HG03457 (cell line): ENCODE data around the gene GARIN3.

ENCODE experiments used
- ATAC-seq: cut with Tn5 transposase; IDR thresholded peaks from one replicate; pipeline ENCODE4 v1.9.1; 2021; ENCODE audit warnings: moderate number of reproducible peaks; ENCODE audit not compliant: unreplicated experiment

The GARIN3 gene

DNA sequence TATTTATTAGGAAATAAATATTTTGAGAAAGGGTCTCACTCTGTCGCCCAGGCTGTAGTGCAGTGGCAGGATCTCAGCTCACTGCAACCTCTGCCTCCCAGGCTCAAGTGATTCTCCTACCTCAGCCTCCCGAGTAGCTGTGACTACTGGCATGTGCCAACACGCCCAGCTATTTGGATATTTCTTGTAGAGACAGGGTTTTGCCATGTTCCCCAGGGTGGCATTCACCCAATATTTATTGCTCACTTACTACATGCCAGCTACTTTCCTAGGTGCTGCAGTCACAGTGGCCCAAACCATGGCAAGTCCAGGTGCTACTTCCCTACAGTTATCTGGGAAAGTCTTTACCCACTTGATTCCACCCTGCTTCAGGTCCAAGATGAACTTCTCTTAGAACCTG is 15.1 kb downstream of the GARIN3 start:
- no peak for ATAC-seq

DNA sequence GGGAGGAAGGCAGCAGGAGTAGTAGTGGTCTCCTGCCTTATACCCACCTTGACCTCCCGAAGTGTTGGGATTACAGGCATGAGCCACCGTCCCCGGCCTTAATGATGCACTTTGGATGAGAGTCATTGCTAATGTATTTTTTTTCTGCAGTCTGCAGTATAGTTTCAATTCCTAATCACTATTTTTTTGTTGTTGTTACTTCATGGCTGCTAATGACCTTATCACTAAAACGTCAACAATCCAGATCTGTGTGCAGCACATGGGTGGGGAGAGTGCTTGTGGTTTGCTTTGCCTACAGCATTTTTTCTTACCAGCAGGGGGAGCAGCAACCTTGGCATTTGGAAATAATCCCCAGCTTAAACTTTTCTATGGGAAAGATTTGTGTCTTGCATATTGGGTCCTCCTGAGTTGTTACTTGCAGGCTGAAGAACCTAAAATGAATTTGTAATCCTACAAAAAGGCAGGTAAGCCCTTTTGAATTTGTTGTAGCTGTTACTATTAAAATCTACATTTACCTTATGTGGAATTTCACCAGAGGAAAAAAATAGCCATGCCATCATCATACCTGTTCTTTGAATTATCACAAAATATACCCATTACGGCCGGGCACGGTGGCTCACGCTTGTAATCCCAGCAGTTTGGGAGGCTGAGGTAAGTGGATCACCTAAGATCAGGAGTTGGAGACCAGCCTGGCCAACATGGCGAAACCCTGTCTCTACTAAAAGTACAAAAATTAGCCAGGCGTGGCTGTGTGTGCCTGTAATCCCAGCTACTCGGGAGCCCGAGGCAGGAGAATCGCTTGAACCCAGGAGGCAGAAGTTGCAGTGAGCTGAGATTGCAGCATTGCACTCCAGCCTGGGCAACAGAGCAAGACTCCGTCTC is 17.1 kb downstream of the GARIN3 start:
- ATAC-seq: no peak

DNA sequence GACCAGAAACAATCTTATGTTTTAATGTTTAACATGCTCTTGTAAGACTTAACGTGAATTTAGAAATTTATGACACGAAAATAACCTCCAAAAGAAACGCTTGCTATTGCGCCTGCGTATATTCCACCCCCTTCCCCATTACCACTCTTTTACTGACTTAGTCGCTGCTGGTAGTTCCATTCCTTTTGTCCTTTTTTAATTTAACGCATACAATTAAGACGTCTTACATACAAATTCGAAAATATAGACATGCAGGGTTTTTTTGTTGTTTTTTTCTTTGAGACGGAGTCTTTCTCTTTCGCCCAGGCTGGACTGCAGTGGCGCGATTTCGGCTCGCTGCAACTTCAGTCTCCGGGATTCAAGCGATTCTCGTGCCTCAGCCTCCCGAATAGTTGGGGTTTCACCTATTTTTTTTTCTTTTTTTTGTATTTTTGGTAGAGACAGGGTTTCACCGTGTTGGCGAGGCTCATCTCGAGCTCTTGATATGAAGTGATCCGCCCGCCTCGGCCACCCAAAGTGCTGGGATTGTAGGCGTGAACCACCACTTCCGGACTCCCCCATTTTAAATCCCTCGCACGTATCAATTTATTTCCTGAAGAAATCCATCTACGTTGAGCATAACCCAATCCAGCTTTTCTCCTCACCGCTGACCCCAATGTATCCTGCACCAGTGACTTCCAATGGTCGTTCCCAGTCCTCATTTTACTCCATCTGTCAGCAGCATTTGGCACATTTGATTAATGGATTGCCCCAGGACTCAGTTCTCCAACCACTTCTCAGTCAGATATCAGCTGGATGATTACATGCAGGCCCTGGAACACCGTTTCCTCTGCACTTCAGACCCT is 22.7 kb downstream of the GARIN3 start:
- ATAC-seq: peak; percentile 26

DNA sequence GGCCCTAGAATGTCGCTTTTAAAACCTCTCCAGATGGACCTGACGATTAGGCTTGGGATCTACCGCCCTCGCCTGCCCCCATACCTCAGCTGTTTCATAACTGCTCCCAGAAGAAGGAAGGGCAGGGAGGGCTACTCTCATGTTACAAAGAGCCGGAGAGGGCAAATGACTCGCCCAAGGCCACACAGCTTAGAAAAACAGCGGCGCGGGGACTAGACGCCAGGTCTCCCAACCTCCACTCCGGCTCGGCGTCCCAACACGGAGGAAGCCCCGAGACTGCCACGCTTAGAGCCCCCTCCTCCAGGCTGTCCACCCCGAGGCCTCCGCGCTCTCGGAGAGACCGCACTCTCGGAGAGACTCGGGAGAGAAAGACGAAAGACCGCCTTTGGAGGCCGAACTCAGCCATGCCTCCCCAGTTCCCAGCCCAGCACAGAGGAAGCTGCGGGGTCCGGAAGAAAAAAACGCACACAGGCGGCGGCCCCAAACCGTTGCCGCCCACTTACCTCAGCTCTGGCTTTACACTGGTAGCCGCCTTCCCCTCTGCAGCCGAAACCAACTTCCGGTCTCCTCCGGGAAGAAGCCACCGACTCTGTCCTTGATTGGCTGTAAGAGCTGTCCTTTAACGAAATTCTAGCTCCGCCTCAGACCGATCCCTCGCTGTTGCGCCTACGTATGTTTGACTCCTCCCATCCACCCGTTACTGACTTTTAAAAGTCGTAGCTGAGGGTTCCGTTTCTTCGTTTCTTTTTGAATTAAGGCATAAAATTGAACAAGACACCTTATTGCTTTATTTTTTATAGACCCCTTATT is 23.5 kb downstream of the GARIN3 start, which contains the start of gene MED7:
MED7 (minus strand) TSS at position 549 of the 810 bp plus-strand sequence. CDS start 3,434 bp downstream, outside the sequence.
- peak; percentile 100 for ATAC-seq

DNA sequence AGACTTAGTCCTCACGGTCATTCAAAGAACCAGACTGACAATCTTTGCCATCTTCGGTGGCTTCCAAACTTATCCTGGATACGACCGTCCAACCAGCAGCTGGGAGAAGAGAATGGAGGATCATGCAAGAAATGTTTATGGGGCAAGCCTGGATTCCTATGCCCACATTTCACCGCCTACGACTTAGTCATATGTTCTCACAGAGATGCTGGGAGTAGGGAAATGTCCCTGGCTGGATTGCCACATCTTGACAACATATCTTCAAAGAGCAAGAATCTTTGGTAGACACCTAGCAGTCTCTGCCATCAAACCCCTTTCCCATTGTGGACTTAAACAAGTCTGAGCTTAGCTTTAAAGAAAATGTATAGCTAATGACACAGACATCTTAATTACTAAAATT is 28.4 kb downstream of the GARIN3 start:
- ATAC-seq: no peak

DNA sequence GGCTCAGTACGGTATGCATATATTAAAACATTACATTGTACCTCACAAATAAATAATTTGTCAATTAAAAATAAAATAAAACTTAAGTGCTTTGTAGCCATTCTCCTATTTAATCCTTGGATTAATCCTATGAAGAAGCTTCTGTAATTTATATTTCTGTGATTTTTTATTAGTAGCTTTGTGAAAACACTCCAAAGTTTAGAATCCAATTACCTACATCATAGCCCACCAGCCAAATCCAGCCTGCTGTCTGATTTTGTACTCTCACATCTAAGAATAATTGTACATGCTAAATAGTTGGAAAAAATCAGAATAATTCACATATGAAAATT is 33.8 kb downstream of the GARIN3 start:
- ATAC-seq: no peak

DNA sequence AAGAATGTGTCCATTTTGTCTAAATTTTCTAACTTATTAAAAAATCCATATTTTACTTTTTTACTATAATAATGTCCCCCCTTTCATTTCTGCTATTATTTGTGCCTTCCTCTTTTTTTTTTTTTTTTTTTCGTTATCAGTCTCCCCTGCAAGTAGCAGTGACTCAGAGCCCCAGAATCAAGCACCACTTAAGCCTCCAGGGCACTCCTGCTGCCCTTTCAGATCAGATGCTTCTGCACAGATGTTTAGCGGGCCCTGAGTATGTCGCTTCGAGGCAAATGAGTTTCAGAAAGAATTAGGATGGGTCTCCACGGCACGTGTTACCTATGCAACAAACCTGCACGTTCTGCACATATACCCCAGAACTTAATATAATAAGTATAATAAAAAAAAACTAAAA is 35.1 kb downstream of the GARIN3 start:
- ATAC-seq: no peak

DNA sequence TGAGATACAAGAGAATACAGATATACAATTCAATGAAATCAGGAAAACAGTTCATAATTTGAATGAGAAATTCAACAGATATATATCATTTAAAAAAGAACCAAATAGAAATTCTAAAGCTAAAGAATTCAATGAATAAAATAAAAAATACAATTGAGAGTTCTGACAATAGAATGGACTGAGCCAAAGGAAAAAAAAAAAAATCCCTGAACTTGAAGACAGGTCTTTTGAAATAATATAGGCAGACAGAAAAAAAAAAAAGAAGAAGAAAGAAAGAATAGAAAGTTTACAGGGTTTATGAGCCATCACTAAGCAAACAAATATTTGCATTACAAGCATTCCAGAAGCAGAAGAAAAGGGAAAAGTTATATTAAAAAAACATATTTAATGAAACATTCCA is 44.4 kb downstream of the GARIN3 start:
- ATAC-seq: no peak

DNA sequence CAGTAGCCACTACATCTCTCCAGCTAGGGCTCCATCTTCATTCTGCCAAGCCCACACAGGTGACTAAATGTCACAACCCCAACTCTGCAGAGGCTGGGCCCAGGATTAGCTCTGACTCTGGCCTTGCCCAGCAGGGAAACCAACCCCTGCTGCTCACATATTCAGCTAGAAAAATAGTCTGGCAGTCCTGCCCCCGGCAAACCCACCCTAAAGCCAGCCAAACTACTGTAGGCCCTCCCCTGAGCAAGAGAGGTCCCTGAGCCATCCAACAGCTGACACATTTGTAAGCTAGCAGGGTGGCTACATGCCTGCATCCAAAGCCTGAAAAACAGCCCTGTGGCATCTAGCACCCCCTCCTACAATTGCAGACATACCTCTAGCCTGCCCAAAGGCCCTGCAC is 46.0 kb downstream of the GARIN3 start:
- no peak for ATAC-seq

DNA sequence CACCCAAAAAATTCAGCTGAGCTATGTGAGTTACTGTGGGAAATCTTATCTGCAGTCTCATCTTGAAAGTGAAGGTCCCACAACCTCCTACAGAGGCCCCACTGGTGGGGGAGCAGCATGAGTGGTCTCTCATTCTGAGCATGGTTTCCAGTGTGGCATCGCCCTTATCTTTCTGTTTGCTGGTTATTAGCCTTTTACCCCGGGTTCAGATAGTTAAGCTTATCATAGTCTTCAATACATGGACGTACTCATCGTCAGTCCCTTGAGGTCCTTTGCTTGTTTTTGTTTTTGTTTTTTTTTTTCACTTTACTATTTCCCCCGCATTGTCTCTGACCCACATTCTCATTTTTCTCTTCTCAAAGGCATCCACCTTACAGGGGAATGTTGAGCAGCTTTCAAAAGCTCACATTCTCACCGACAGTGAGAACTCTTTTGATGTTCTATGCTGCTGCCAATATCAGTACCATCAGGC is 49.5 kb downstream of the GARIN3 start:
- ATAC-seq: no peak

DNA sequence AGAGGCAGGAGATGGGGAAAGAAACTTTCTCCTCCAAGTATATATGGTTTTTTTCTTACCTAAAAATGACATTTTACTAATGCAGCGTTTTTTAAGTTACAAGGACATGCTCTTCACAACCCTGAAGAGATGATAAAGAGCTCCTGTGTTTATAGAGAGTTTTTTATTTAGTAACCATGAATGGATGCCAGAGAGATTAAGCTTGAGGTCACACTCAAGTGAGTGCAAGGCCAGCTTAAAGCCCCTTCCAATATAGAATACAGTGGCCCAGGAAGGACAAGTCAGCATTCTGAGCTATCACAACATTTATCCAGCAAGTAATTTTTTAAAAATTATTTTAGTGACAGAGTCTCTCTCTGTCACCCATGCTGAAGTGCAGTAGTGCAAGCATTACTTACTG is 50.6 kb downstream of the GARIN3 start:
- no peak for ATAC-seq

DNA sequence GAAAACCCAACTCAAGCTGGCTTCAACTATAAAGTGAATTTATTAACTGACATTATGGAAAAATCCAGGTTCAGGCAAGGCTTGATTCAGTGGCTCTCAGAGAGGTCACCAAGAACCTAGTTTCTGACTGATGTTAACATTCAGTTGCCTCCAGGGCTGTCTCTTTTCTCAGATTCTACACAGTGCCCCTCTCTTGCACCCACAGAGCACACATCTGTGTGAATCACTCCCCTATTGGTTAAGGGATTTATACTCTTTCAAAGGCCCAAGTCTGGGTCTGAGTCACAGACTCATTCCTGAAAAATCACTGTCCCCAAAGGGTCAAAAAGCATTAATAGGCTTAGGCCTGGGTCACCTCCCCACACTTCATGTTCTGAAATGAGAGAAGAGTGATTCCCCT is 51.1 kb downstream of the GARIN3 start:
- ATAC-seq: no peak

DNA sequence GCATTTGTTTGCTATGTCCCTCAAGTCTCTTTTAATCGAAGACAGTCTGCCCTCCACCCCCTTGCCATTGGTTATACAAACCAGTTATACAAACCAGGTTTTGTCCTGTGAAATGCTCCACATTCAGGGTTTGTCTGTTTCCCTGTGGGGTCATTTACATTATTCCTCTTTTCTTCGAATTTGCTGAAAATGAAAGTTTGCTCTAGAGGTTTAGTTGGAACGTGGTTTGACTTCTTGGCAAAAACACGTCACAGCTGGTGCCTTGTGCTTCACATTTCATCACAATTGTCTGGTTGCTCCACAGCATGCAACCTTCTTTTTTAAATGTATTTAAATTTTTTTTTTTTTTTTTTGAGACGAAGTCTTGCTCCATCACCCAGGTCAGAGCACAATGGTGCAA is 53.1 kb downstream of the GARIN3 start:
- ATAC-seq: no peak
